GM18505 (cell line): Measurements from ENCODE around the gene IRX1.

Source experiments
- ATAC-seq: cut with Tn5 transposase; IDR thresholded peaks from one replicate; pipeline ENCODE4 v1.9.1; 2021; ENCODE audit not compliant: unreplicated experiment
- POLR2A ChIP-seq: IDR thresholded peaks from 4 replicates; pipeline ENCODE4 v1.6.1; 2011; ENCODE audit warnings: borderline replicate concordance; ENCODE audit not compliant: insufficient read depth, insufficient read length; ENCODE audit errors: extremely low read depth

Gene IRX1

GRCh38 chr5:3642231-3642630 is 46.6 kb downstream of the IRX1 start:
- ATAC-seq, result no peak

GRCh38 chr5:3650320-3650719 is 54.7 kb downstream of the IRX1 start:
- no peak for ATAC-seq
- TF ChIP-seq POLR2A, result no peak

More at GRCh38 chr5:3642231-3642630, 46.6 kb downstream of the IRX1 start:
- no peak for TF ChIP-seq POLR2A

DNA sequence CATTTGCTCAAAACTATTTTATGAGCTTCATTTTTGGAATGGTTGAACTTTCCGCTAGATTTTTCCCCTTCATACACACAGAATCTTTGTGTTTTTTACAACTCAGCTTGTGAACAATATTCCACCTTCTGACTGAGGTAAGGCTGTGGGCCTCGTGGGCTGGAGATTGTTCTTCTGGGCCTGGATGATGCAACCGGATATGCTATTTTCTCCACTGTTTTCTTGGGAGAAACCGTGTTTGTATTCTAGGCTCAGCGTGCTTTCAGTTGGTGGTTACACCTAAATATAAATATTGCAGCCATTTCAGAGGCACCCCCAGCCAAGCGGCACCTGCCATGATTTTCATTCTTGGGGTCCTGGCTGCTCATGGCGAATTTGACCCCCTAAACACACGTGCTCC is 55.2 kb downstream of the IRX1 start:
- no peak for ATAC-seq
- no peak for TF ChIP-seq POLR2A
